CD8-positive, alpha-beta memory T cell (primary cell): ENCODE results near the gene RANBP1. TPM values are rescaled to one million over a fixed set of nuclear protein-coding genes. Genes with fewer than 3 reads are reported as not detected.

Experiments
- CTCF ChIA-PET: fragments of 350-600 bp; sonication (Branson Sonifier 250); formaldehyde crosslinking; loops from one replicate; lab custom pipeline; 2021; ENCODE audit warnings: antibody characterized with exemption; lab: Charles Lee
- POLR2A ChIA-PET: fragments of 350-600 bp; sonication (Branson Sonifier 250); formaldehyde crosslinking; loops from one replicate; lab custom pipeline; 2021; ENCODE audit warnings: antibody characterized with exemption; lab: Charles Lee
- DNase-seq, 5 donors: peaks; one replicate each; pipeline versions ENCODE4 v3.0.0 to v3.0.0-alpha.2; 2020 to 2022; ENCODE audit warnings: mixed read lengths in 1 of 5
- H3K27ac ChIP-seq: one replicate; pipeline ENCODE4 v1.7.0; 2013; ENCODE audit warnings: low read depth, mild to moderate bottlenecking, low read length, moderate library complexity
- H3K27me3 ChIP-seq: 2 replicates; pipeline ENCODE4 v1.7.0; 2013; ENCODE audit warnings: low read length, mild to moderate bottlenecking; ENCODE audit not compliant: insufficient read depth, poor library complexity, severe bottlenecking
- H3K36me3 ChIP-seq: 2 replicates; pipeline ENCODE4 v1.7.0; 2013; ENCODE audit warnings: mild to moderate bottlenecking, low read length, moderate library complexity; ENCODE audit not compliant: insufficient read depth
- H3K4me1 ChIP-seq: 2 replicates; pipeline ENCODE4 v1.7.0; 2013; ENCODE audit warnings: mild to moderate bottlenecking, low read length, moderate library complexity; ENCODE audit not compliant: insufficient read depth
- H3K4me3 ChIP-seq: 2 replicates; pipeline ENCODE4 v1.7.0; 2013; ENCODE audit warnings: mild to moderate bottlenecking, low read length
- H3K9me3 ChIP-seq: 2 replicates; pipeline ENCODE4 v1.7.0; 2013; ENCODE audit warnings: mild to moderate bottlenecking, low read length
- H3K27ac Mint-ChIP-seq, 8 donors: one replicate each; pipeline ENCODE4 v1.8.0; 2020 to 2021; ENCODE audit warnings: mixed read lengths in 8 of 8, mild to moderate bottlenecking in 6 of 8, inconsistent platforms in 3 of 8, moderate library complexity in 3 of 8
- H3K27me3 Mint-ChIP-seq, 2 donors: one replicate each; pipeline ENCODE4 v1.8.0; 2020 to 2021; ENCODE audit warnings: mixed read lengths in 2 of 2, mild to moderate bottlenecking in 1 of 2, moderate library complexity in 1 of 2
- H3K36me3 Mint-ChIP-seq, 3 donors: one replicate each; pipeline ENCODE4 v1.8.0; 2020 to 2021; ENCODE audit warnings: mixed read lengths in 3 of 3, inconsistent platforms in 1 of 3, mild to moderate bottlenecking in 1 of 3
- H3K4me1 Mint-ChIP-seq, 3 donors: one replicate each; pipeline ENCODE4 v1.8.0; 2020 to 2021; ENCODE audit warnings: mixed read lengths in 3 of 3, inconsistent platforms in 1 of 3, mild to moderate bottlenecking in 1 of 3
- H3K4me3 Mint-ChIP-seq, 7 donors: one replicate each; pipeline ENCODE4 v1.8.0; 2020 to 2021; ENCODE audit warnings: mixed read lengths in 7 of 7, mild to moderate bottlenecking in 6 of 7, moderate library complexity in 4 of 7, inconsistent platforms in 2 of 7
- H3K9me3 Mint-ChIP-seq, 5 donors: one replicate each; pipeline ENCODE4 v1.8.0; 2020 to 2022; ENCODE audit warnings: mixed read lengths in 5 of 5, mild to moderate bottlenecking in 3 of 5, moderate library complexity in 2 of 5, inconsistent platforms in 1 of 5
- polyA plus RNA-seq: library from polyadenylated mRNA; unstranded; fragments of 300-500 nt; fragmentation: Illumina TruSeq; gene quantifications from one replicate; pipeline ENCODE4 v1.2.3, GENCODE V29; 2021
- total RNA-seq, 2 experiments: library from RNA; stranded (reverse); gene quantifications; one replicate each; pipeline ENCODE4 v1.2.3, GENCODE V29; 2021

Gene RANBP1
- total and polyA plus RNA-seq, 3 experiments from 2014 or later: 102 to 459 (median 436) TPM

- POLR2A ChIA-PET: no interaction called here
- H3K27ac Mint-ChIP-seq: no peak overlapping the region
- no peaks in the 10 kb centered on the region for H3K4me1 Mint-ChIP-seq
- no peaks in the 10 kb centered on the region for H3K36me3 Mint-ChIP-seq
- Histone ChIP-seq H3K4me3 (no peak overlapping the region), H3K4me1 (no peaks in the 10 kb centered on the region), H3K9me3 (no peaks in the 10 kb centered on the region), H3K27me3 (peaks cover 10% of the 10 kb centered on the region), H3K27ac (no peak overlapping the region), H3K36me3 (no peaks in the 10 kb centered on the region)
- H3K9me3 Mint-ChIP-seq: no peaks in the 10 kb centered on the region
- CTCF ChIA-PET: interaction anchor here (1.0 to 1.3 kb wide), 2 partner anchors 18 to 68 kb away, joined by 3 to 6 read pairs; no protein-coding TSS in a partner anchor
- peaks cover 0 to 2% of the 10 kb centered on the region in 2 donors for H3K27me3 Mint-ChIP-seq
- no peak overlapping the region for H3K4me3 Mint-ChIP-seq
- DNase-seq: no peak
Observed at GRCh38 chr22:20174785-20175596, 59.1 kb downstream of the RANBP1 start.

DNA sequence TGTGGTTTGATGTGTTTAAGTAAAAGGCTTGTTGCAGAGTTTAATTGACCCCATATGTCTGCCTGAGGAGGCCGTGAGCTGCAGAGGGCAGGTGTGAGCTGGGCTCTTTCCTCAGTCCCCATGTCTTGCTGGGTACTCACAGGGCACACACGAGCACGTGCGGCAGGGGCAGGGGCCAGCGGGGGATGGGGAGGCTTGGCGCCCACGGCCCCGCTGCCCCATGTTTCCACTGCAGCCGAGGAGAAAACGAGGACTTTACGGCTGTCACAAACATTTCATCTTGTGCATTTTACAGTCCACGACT, 59.6 kb downstream of the RANBP1 start:
- H3K4me3 Mint-ChIP-seq: no peak overlapping the region
- Histone ChIP-seq H3K27ac (no peak overlapping the region), H3K9me3 (no peaks in the 10 kb centered on the region), H3K27me3 (peaks cover 9% of the 10 kb centered on the region), H3K4me1 (no peaks in the 10 kb centered on the region), H3K36me3 (no peaks in the 10 kb centered on the region), H3K4me3 (no peak overlapping the region)
- ChIA-PET POLR2A (no interaction called here), CTCF (interaction anchor here (1.0 to 1.3 kb wide), 2 partner anchors 19 to 67 kb away, joined by 3 to 6 read pairs; no protein-coding TSS in a partner anchor)
- H3K27me3 Mint-ChIP-seq: peaks cover 0 to 2% of the 10 kb centered on the region in 2 donors
- no peaks in the 10 kb centered on the region for H3K4me1 Mint-ChIP-seq
- H3K9me3 Mint-ChIP-seq: no peaks in the 10 kb centered on the region
- no peaks in the 10 kb centered on the region for H3K36me3 Mint-ChIP-seq
- no peak for DNase-seq
- no peak overlapping the region for H3K27ac Mint-ChIP-seq

DNA sequence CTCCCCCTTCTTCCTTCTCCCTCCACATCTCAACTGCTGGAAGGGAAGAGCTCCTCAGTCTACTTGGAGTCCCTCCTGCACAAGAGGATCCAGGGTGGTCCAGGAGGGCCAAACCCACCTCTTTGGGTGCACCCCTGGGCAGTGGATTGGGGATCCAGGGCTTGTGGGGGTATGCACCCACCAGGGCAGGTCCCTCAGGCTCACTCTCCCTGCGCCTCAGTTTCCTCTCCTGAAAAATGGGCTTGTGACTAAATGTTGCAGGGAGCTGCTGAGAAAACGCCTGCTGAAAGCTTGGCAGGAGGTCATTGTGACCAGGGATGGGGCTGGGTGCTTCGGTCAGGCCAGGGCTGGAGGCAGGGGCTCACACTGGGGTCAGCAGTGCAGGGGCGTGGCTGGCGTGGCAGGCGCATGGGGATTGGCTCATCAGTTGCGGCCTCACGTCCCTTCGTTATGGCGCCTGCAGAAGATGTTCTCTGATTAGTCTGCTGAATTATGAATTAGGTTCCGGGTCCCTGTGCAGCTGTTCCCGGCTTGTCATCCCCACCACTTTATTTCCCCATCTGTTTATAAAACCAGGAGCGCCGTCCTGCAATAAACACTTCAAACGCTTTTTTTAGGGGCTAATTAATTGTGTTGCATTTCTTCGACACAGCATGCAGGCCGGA, 60.6 kb downstream of the RANBP1 start:
- Histone ChIP-seq H3K9me3 (no peaks in the 10 kb centered on the region), H3K36me3 (no peaks in the 10 kb centered on the region), H3K27me3 (peaks cover 9% of the 10 kb centered on the region), H3K27ac (no peak overlapping the region), H3K4me3 (no peak overlapping the region), H3K4me1 (no peaks in the 10 kb centered on the region)
- Mint-ChIP-seq H3K27ac (no peak overlapping the region), H3K9me3 (no peaks in the 10 kb centered on the region), H3K4me1 (no peaks in the 10 kb centered on the region), H3K27me3 (peaks cover 0 to 3% of the 10 kb centered on the region in 2 donors), H3K4me3 (no peak overlapping the region), H3K36me3 (no peaks in the 10 kb centered on the region)
- no peak for DNase-seq
- POLR2A ChIA-PET: no interaction called here
- CTCF ChIA-PET: no interaction called here

Other genes with a start within 250 kb of the RANBP1 start
- 10 to 100 TPM; 89.3 to 93.7 TPM for gene COMT, start 174.3 kb upstream of the RANBP1 start, total RNA-seq
- 92.7 TPM for gene COMT, start 174.3 kb upstream of the RANBP1 start, polyA plus RNA-seq
- 10 to 100 TPM; 27.6 to 27.9 TPM for gene TXNRD2, start 174.3 kb upstream of the RANBP1 start, total RNA-seq
- 13.8 TPM for gene TXNRD2, start 174.3 kb upstream of the RANBP1 start, polyA plus RNA-seq
- gene ARVCF, start 99.3 kb upstream of the RANBP1 start, total RNA-seq: 1 to 10 TPM; 1.4 to 1.8 TPM
- 0.92 TPM for gene ARVCF, start 99.3 kb upstream of the RANBP1 start, polyA plus RNA-seq
- gene TANGO2, start 95.0 kb upstream of the RANBP1 start, total RNA-seq: 10 to 100 TPM; 27.3 to 28.0 TPM
- 48.6 TPM for gene TANGO2, start 95.0 kb upstream of the RANBP1 start, polyA plus RNA-seq
- 10 to 100 TPM; 68.6 to 73.8 TPM for gene DGCR8, start 35.9 kb upstream of the RANBP1 start, total RNA-seq
- gene DGCR8, start 35.9 kb upstream of the RANBP1 start, polyA plus RNA-seq: 10.6 TPM
- 100 to 1,000 TPM; 108 to 121 TPM for gene TRMT2A, start 1.1 kb downstream of the RANBP1 start, total RNA-seq
- gene TRMT2A, start 1.1 kb downstream of the RANBP1 start, polyA plus RNA-seq: 35.6 TPM
- 10 to 100 TPM; 74.7 to 80.7 TPM for gene ZDHHC8, start 15.7 kb downstream of the RANBP1 start, total RNA-seq
- gene ZDHHC8, start 15.7 kb downstream of the RANBP1 start, polyA plus RNA-seq: 4.4 TPM
- not detected for gene CCDC188, start 35.0 kb downstream of the RANBP1 start, total RNA-seq
- not detected for gene CCDC188, start 35.0 kb downstream of the RANBP1 start, polyA plus RNA-seq
- gene RTN4R, start 152.2 kb downstream of the RANBP1 start, total RNA-seq: 1 to 10 TPM; 1.8 to 2.7 TPM
- 6.0 TPM for gene RTN4R, start 152.2 kb downstream of the RANBP1 start, polyA plus RNA-seq
- 10 to 100 TPM; 46.8 to 48.4 TPM for gene DGCR6L, start 204.0 kb downstream of the RANBP1 start, total RNA-seq
- 150 TPM for gene DGCR6L, start 204.0 kb downstream of the RANBP1 start, polyA plus RNA-seq